Inflammatory macrophage treated with lipopolysaccharide for 1 hour (primary cell): Measurements from ENCODE around the gene EHMT2.
"Not testable (repeated sequence)": the region's sequence is repeated elsewhere in the genome, so short reads cannot be mapped to it uniquely, and the experiment has no call there.

Experiments
- DNase-seq, 2 donors: peaks; one replicate each; pipeline ENCODE4 v3.0.0-alpha.2; 2020 to 2022

Gene EHMT2

GRCh38 chr6:31869343-31869742 is 28.2 kb downstream of the EHMT2 start:
- DNase-seq = no peak

GRCh38 chr6:31868658-31868971 is 28.9 kb downstream of the EHMT2 start:
- not testable (repeated sequence) for DNase-seq

GRCh38 chr6:31865205-31866118 is 32.0 kb downstream of the EHMT2 start:
- DNase-seq = no peak

- no peak for DNase-seq
Measured at GRCh38 chr6:31864818-31865204, 32.7 kb downstream of the EHMT2 start.

GRCh38 chr6:31864123-31864562 is 33.4 kb downstream of the EHMT2 start:
- not testable (repeated sequence) for DNase-seq

GRCh38 chr6:31862344-31863235 is 34.9 kb downstream of the EHMT2 start, which contains the start of gene NEU1:
NEU1 (minus strand) TSS chr6:31862821; CDS start chr6:31862776, 45 bp downstream.
- DNase-seq = peak; percentile 99 to 100

GRCh38 chr6:31861919-31862343 is 35.6 kb downstream of the EHMT2 start:
- DNase-seq = no peak

- no peak for DNase-seq
Measured at GRCh38 chr6:31861150-31861549, 36.3 kb downstream of the EHMT2 start.

GRCh38 chr6:31860349-31860748 is 37.1 kb downstream of the EHMT2 start:
- DNase-seq = no peak

GRCh38 chr6:31859923-31860322 is 37.6 kb downstream of the EHMT2 start:
- DNase-seq = no peak

- DNase-seq = no peak
Measured at GRCh38 chr6:31858707-31859106, 38.8 kb downstream of the EHMT2 start.

GRCh38 chr6:31857774-31858173 is 39.7 kb downstream of the EHMT2 start:
- DNase-seq = not testable (repeated sequence)

- not testable (repeated sequence) for DNase-seq
Measured at GRCh38 chr6:31851980-31852718, 45.3 kb downstream of the EHMT2 start.

- no peak for DNase-seq
Measured at GRCh38 chr6:31851485-31851832, 46.0 kb downstream of the EHMT2 start.

- DNase-seq = no peak
Measured at GRCh38 chr6:31850765-31851484, 46.6 kb downstream of the EHMT2 start.

GRCh38 chr6:31847276-31847978 is 50.1 kb downstream of the EHMT2 start:
- DNase-seq = no peak

- no peak for DNase-seq
Measured at GRCh38 chr6:31844507-31844906, 53.0 kb downstream of the EHMT2 start.

GRCh38 chr6:31842053-31842452 is 55.4 kb downstream of the EHMT2 start:
- no peak for DNase-seq

GRCh38 chr6:31839779-31840126 is 57.7 kb downstream of the EHMT2 start:
- not testable (repeated sequence) for DNase-seq

GRCh38 chr6:31838968-31839367 is 58.5 kb downstream of the EHMT2 start:
- no peak for DNase-seq

- DNase-seq = not testable (repeated sequence)
Measured at GRCh38 chr6:31838114-31838553, 59.4 kb downstream of the EHMT2 start.
